HepG2 (cell line): ENCODE results near the gene GBX1. TPM values are rescaled to one million over a fixed set of nuclear protein-coding genes. Genes with fewer than 3 reads are reported as not detected.

Experiments used
- ATAC-seq: fragments of 200-7000 bp; cut with Tn5 transposase; 3 replicates; pipeline ENCODE4 v1.9.1; 2020; ENCODE audit warnings: mild to moderate bottlenecking, moderate library complexity
- BruUV-seq: library from RNA; stranded (reverse); fragments of 400-500 nt; replicated peaks from 2 replicates; lab custom pipeline; 2021; lab: Mats Ljungman, UMichigan
- CTCF ChIA-PET: fragments of 300-600 bp; formaldehyde crosslinking; extraction: SDS; loops from one replicate; lab custom pipeline; 2021; ENCODE audit warnings: low total read pairs, inconsistent platforms, low intra/inter-chr PET ratio; lab: Yijun Ruan, JAX
- POLR2A ChIA-PET: fragments of 350-600 bp; sonication (Branson Sonifier 250); formaldehyde crosslinking; loops from one replicate; lab custom pipeline; 2020; ENCODE audit warnings: antibody characterized with exemption, inconsistent platforms; lab: Yijun Ruan, JAX
- DNase-seq: peaks from one replicate; pipeline ENCODE4 v3.0.0-alpha.2; 2015; ENCODE audit warnings: low spot score
- FAIRE-seq: peaks from 3 replicates; lab custom pipeline; 2011; peaks lifted over from hg19 to GRCh38; lab: Jason Lieb, UNC
- H2AFZ ChIP-seq: one replicate; pipeline ENCODE4 v1.6.1; 2011; ENCODE audit warnings: low read length, inconsistent platforms
- H3K27ac ChIP-seq: fragments of 300-600 bp; 3 replicates; pipeline ENCODE4 v1.8.0; 2011; ENCODE audit warnings: mixed run types, mild to moderate bottlenecking, mixed read lengths, low read length, inconsistent platforms; ENCODE audit not compliant: insufficient read depth; ENCODE audit errors: extremely low read length
- H3K27me3 ChIP-seq, 2 experiments: fragments of 200-600 bp in 1 of 2; 2 replicates in 1 of 2; 3 replicates in 1 of 2; pipeline versions ENCODE4 v1.6.0 to v1.8.0; 2011; ENCODE audit warnings: low read length in 2 of 2, mild to moderate bottlenecking in 2 of 2, moderate library complexity in 2 of 2, inconsistent platforms in 1 of 2; ENCODE audit not compliant: insufficient read depth in 2 of 2, control insufficient read depth in 1 of 2
- H3K36me3 ChIP-seq, 2 experiments: fragments of 200-600 bp in 1 of 2; replicated peaks in 1 of 2; 2 replicates in 1 of 2; 3 replicates in 1 of 2; pipeline versions ENCODE4 v1.5.1 to v1.8.0; 2011; ENCODE audit warnings: low read length in 2 of 2, inconsistent platforms in 1 of 2; ENCODE audit not compliant: insufficient read depth in 2 of 2, control insufficient read depth in 1 of 2
- H3K4me1 ChIP-seq: 2 replicates; pipeline ENCODE4 v1.5.1; 2012; ENCODE audit warnings: low read length, inconsistent platforms; ENCODE audit not compliant: insufficient read depth
- H3K4me2 ChIP-seq: 2 replicates; pipeline ENCODE4 v1.6.0; 2011; ENCODE audit warnings: low read depth, low read length, inconsistent platforms
- H3K4me3 ChIP-seq, 3 experiments: fragments of 200-600 bp in 1 of 3; sonication (generic), shearing (Covaris generic) in 1 of 3; replicated peaks in 1 of 3; 2 replicates each; pipeline ENCODE4 v1.5.1; 2011 to 2016; ENCODE audit warnings: low read length in 3 of 3, inconsistent platforms in 2 of 3, low read depth in 2 of 3, mild to moderate bottlenecking in 2 of 3, control low read depth in 1 of 3, mixed read lengths in 1 of 3; ENCODE audit not compliant: insufficient read depth in 1 of 3
- H3K79me2 ChIP-seq: one replicate; pipeline ENCODE4 v1.6.1; 2011; ENCODE audit warnings: low read length, inconsistent platforms; ENCODE audit not compliant: insufficient read depth
- H3K9ac ChIP-seq: 2 replicates; pipeline ENCODE4 v1.6.0; 2011; ENCODE audit warnings: mild to moderate bottlenecking, low read depth, low read length, inconsistent platforms; ENCODE audit not compliant: insufficient read depth
- H3K9me3 ChIP-seq: 2 replicates; pipeline ENCODE4 v1.5.1; 2012; ENCODE audit warnings: mild to moderate bottlenecking, low read length
- H4K20me1 ChIP-seq: 2 replicates; pipeline ENCODE4 v1.6.0; 2011; ENCODE audit warnings: inconsistent platforms, mild to moderate bottlenecking, low read length, moderate library complexity; ENCODE audit not compliant: insufficient read depth
- ELF1 ChIP-seq: sonication (generic); formaldehyde crosslinking; IDR thresholded peaks from 2 replicates; pipeline ENCODE4 v1.4.0; 2020; ENCODE audit warnings: missing genetic modification reagents
- GATAD2A ChIP-seq: IDR thresholded peaks from 2 replicates; pipeline ENCODE4 v1.6.1; 2016
- GRHL1 ChIP-seq: sonication (generic); formaldehyde crosslinking; conservative IDR thresholded peaks from 2 replicates; pipeline ENCODE4 v1.8.0; 2022; ENCODE audit warnings: missing genetic modification reagents
- MLXIP ChIP-seq: sonication (generic); formaldehyde crosslinking; IDR thresholded peaks from 2 replicates; pipeline ENCODE4 v1.9.0; 2021; ENCODE audit warnings: missing genetic modification reagents, borderline replicate concordance
- PAWR ChIP-seq: sonication (generic); formaldehyde crosslinking; IDR thresholded peaks from 2 replicates; pipeline ENCODE4 v1.4.0; 2020; ENCODE audit warnings: missing genetic modification reagents, mild to moderate bottlenecking, borderline replicate concordance
- PHF21A ChIP-seq: sonication (generic); formaldehyde crosslinking; IDR thresholded peaks from 2 replicates; pipeline ENCODE4 v1.5.0; 2020; ENCODE audit warnings: mild to moderate bottlenecking, missing genetic modification reagents
- PITX1 ChIP-seq: sonication (generic); formaldehyde crosslinking; IDR thresholded peaks from 2 replicates; pipeline ENCODE4 v1.5.1; 2020; ENCODE audit warnings: mild to moderate bottlenecking, missing genetic modification reagents
- POLR2A ChIP-seq, 2 experiments: IDR thresholded peaks; 2 replicates each; pipeline ENCODE4 v1.6.1; 2011; ENCODE audit warnings: low read depth in 2 of 2, low read length in 2 of 2, mild to moderate bottlenecking in 1 of 2, moderate library complexity in 1 of 2; ENCODE audit not compliant: insufficient read depth in 1 of 2
- TCF12 ChIP-seq, 2 experiments: fragments of 450-650 bp in 1 of 2; sonication (generic) in 1 of 2; formaldehyde crosslinking in 1 of 2; IDR thresholded peaks; 2 replicates each; pipeline versions ENCODE4 v1.6.1 to v1.8.0; 2017 to 2022; ENCODE audit warnings: antibody characterized with exemption in 1 of 2, mild to moderate bottlenecking in 1 of 2, missing genetic modification reagents in 1 of 2, moderate library complexity in 1 of 2
- WIZ ChIP-seq: sonication (generic); formaldehyde crosslinking; IDR thresholded peaks from 2 replicates; pipeline ENCODE4 v1.5.1; 2020; ENCODE audit warnings: mild to moderate bottlenecking, missing genetic modification reagents
- ZNF629 ChIP-seq: sonication (generic); formaldehyde crosslinking; conservative IDR thresholded peaks from 2 replicates; pipeline ENCODE4 v1.5.0; 2020; ENCODE audit warnings: missing genetic modification reagents
- ZNF724P ChIP-seq: sonication (generic); formaldehyde crosslinking; IDR thresholded peaks from 2 replicates; pipeline ENCODE4 v1.8.0; 2022; ENCODE audit warnings: missing genetic modification reagents, borderline replicate concordance
- WGBS: methylation state at CpG from one replicate; pipeline ENCODE4 v1.1.6; 2017; ENCODE audit warnings: low lambda C conversion rate; 5-methylcytosine and 5-hydroxymethylcytosine counted together
- in situ Hi-C: cut with HindIII; loops from 2 replicates; pipeline ENCODE4 v1.10.0; 2017; ENCODE audit warnings: low pct_unique_long_range_greater_than_20kb; ENCODE audit not compliant: extremely low pct_ligation_motif_present
- intact Hi-C: fragments of 100-400 bp; cut with micrococcal nuclease; formaldehyde crosslinking; loops from one replicate; pipeline ENCODE4 v1.10.0; 2022; ENCODE audit not compliant: unreplicated experiment
- polyA plus RNA-seq, 8 experiments: library from polyadenylated mRNA; depleted of rRNA in 3 of 8; stranded (reverse) in 7 of 8; unstranded in 1 of 8; fragments of >200 nt; fragmentation: Illumina TruSeq in 4 of 8; extraction: Trizol in 4 of 8; gene quantifications; 2 replicates each; pipeline versions ENCODE4 v1.2.1 to v1.2.3, GENCODE V29; 2011 to 2016; ENCODE audit warnings: low read depth in 4 of 8, missing spikeins in 1 of 8, mixed read lengths in 1 of 8; ENCODE audit not compliant: insufficient read depth in 1 of 8
- total RNA-seq, 5 experiments: library from RNA; depleted of rRNA; stranded (reverse); fragments of >200 nt; fragmentation: Illumina TruSeq; extraction: Trizol; gene quantifications; 2 replicates each; pipeline ENCODE4 v1.2.3, GENCODE V29; 2016; ENCODE audit warnings: low read depth in 1 of 5

GBX1 gene
- total and polyA plus RNA-seq, 2 of the 13 experiments (the other 11 are each of a cell fraction or from before 2014, with no cell fraction given), result not detected

GRCh38 chr7:151189038-151189437, 21.5 kb upstream of the GBX1 start:
- ATAC-seq, result no peak
- H3K9ac ChIP-seq, result no peak overlapping the region
- in situ Hi-C loops, result no loop called here

More at GRCh38 chr7:151189038-151189437, 21.5 kb upstream of the GBX1 start:
- DNase-seq, result no peak
- no TSS peak for BruUV-seq
- Histone ChIP-seq H3K79me2 (no peaks in the 10 kb centered on the region), H2AFZ (no peak overlapping the region), H3K27me3 (peaks cover 5 to 51% of the 10 kb centered on the region in 2 experiments; a peak in 4 of 5 replicates), H3K4me3 (no peak overlapping the region), H3K27ac (no peak overlapping the region), H3K4me1 (no peaks in the 10 kb centered on the region), H4K20me1 (no peaks in the 10 kb centered on the region), H3K9me3 (no peaks in the 10 kb centered on the region), H3K36me3 (no peaks in the 10 kb centered on the region), H3K4me2 (no peak overlapping the region)
- 10% methylated on average over 4 of the region's 4 CpGs for WGBS
- no peak for FAIRE-seq
- ChIA-PET POLR2A (no interaction called here), CTCF (no interaction called here)
- intact Hi-C loops, result no loop called here
- TF ChIP-seq ZNF629 (CRISPR knock-in tag) (no peak), PITX1 (no peak), ELF1 (no peak), MLXIP (CRISPR knock-in tag) (no peak), ZNF724P (CRISPR knock-in tag) (no peak), PHF21A (CRISPR knock-in tag) (no peak), GATAD2A (no peak), TCF12 (IDR thresholded peaks at IDR 0.05) (no peak), TCF12 (CRISPR knock-in tag; IDR thresholded peaks at IDR 0.05) (no peak), PAWR (no peak), POLR2A (IDR thresholded peaks at IDR 0.05; ENCODE audit: insufficient read depth in 1 of 2, low read depth in 2 of 2, low read length in 2 of 2) (no peak), WIZ (CRISPR knock-in tag) (no peak), GRHL1 (CRISPR knock-in tag) (no peak)
